ENCODE data around the gene PRR14.

The PRR14 gene

DNA sequence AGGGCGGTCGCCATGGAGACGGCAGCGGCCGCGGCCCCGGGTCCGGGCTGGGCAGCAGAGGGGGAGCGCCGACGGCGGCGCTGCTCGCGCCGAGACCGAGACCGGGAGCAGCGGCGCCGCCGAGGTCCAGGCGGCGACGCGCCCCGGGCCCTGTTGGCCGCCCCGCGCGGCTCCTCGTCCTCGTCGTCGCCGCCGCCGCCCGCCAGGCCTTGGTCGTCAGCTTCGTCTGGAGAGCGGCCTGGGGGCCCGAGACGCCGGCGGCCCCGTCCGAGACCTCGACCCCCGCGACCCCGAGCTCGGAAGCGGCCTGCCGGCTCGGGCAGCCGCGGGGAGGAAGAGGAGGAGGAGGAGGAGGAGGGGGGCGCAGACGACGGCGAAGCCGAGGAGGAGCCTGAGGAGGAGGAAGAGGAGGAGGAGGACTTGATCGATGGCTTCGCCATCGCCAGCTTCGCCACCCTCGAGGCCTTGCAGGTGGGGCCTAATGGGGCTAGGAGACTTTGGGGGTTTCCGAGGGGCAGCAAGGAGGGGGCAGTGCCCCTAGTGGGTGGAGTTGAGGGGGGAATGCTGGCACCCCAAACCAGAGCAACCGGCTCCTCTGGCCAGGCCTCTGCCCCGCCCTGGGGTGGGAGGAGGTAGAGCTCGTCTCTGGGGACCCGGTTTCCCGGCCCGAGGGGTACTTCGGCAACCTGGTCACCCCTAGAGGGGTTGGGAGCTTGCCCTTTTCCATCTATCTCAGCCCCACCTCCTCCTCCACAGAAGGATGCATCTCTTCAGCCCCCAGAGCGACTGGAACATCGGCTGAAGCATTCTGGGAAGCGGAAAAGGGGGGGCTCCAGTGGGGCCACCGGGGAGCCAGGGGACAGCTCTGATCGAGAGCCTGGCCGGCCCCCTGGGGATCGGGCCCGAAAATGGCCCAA is 9.0 kb downstream of the PRR14 start:
- DNase-seq (ENCODE audit: low spot score), result peak; percentile 35

DNA sequence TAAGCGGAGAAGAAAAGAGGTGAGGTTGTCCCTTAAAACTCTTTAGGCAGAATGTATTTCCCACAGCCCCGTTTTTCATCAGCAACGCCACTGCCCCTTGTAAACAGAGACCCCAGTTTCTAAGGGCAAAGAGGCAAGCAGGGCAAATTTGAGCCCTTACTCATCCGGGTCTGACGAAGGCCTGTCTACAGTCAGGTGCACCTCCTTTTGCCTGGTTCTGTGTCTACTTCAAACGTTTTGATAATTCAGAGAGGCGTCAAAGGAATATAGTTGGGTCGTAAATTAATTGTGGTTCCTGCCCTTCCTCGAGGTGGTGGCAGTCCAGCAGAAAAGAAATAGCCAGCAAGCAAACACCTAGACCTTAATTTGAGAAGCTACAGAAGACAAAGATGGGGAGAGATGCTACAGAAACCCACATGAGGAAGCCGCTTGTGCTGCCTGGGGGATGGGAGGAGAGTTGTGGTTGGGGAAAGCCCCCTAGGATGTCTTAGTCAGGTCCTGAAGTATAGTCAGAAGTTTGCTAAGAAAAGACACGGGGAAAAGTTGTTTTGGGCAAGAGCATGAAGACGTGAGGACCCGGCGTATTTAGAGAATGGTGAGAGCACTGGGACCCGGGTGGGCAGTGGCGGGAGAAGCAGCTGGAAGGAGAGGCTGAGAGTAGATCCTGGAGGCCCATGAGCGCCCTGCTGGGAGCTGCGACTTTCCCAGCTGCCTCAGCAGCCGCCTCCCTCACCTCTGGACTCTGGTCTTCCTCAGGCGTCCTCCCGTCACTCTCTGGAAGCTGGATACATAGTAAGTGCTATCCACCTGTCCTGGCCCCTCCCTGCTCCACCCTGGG is 9.9 kb downstream of the PRR14 start:
- DNase-seq (ENCODE audit: low spot score), result peak; percentile 73

GRCh38 chr16:30662449-30662848 is 11.7 kb downstream of the PRR14 start:
- DNase-seq (ENCODE audit: low spot score), result no peak

- no peak for DNase-seq (ENCODE audit: low spot score)
Observed at GRCh38 chr16:30663038-30663437, 12.3 kb downstream of the PRR14 start.

DNA sequence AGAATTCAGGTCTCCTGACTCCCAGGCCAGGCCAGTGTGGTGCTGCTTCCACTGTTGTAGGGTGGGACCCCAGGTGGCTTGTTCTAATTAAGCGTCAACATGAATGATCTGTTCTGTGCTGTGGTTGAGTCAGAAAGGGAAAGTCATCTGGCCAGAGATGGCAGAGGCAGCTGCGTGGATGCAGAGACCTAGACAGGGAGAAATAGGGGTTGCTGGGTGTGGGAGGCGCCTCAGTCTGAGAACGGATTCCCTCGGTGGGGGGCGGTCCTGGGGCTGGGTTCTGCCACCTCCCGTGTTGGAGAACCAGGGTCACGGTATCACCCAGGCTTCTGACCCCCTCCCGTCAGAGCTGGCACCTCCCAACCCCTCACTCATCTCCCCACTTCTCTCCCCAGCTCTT is 13.1 kb downstream of the PRR14 start:
- no peak for DNase-seq (ENCODE audit: low spot score)

- no peak for DNase-seq (ENCODE audit: low spot score)
Observed at GRCh38 chr16:30664616-30665109, 13.9 kb downstream of the PRR14 start.

DNA sequence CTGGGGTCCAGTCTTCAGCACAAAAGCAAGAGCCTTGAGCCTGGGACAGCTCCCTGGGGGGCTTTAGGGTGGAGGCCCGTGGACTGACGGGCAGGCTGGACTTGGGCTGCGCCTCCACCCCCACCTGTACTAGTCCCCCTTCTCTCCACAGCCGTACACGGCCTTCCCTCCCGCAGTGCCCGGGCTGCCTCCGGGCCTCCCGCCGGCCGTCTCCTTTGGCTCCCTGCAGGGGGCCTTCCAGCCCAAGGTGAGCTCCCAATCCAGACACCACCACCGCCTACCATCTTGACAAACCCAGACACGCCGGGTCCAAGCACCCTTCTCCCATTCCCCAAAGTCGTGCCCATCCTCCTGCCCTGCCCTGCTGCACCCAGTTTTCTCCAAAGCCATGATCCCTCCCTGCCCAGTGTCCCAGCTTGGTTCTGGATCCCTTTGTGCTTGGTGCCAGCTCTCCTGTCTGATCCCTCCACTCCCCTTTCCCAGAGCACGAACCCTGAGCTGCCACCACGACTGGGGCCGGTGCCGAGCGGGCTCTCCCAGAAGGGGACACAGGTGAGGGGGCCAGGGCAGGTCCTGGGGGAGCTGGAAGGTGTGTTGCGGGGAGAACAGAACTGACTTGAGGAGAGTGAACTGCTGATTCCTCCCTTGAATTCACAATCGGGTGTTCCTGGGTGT is 14.5 kb downstream of the PRR14 start:
- DNase-seq (ENCODE audit: low spot score), result no peak

DNA sequence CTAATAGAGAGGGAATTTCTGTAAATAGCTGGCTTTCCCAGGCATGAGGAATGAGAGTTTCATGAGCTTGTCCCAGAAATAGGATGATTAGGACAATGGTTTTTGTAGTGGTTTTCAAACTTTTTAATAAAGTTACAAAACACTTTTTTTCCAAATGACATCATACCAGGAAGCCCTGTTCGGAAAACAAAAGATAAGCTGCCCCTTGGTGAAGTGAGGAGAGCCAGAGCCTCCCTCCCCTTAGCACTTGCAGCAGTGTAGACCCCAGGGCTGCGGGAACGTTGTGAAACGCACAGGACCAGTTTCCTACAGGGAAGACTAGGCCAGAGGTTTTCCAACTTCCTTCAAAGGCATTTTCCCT is 15.1 kb downstream of the PRR14 start:
- no peak for DNase-seq (ENCODE audit: low spot score)

DNA sequence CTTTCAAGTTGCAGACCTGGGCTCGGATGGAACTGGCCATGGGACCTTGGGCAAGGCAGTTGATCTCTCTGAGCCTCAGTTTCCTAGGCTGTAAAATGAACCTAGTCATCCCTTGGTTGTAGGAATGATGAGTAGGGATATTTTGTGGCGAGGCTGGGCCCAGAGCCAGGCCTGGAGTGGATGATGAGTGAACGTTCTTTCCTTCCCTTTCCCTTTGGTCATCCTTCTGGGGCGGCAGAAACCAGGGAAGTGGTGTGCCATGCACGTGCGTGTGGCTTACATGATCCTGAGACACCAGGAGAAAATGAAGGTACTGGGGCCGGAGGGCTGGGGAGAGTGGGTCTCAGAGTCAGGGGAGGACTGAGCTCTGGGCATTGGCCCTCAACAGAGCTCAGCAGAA is 15.9 kb downstream of the PRR14 start:
- no peak for DNase-seq (ENCODE audit: low spot score)

GRCh38 chr16:30667361-30667905 is 16.7 kb downstream of the PRR14 start:
- DNase-seq (ENCODE audit: low spot score), result no peak

- DNase-seq (ENCODE audit: low spot score), result no peak
Observed at GRCh38 chr16:30668393-30668792, 17.6 kb downstream of the PRR14 start.

DNA sequence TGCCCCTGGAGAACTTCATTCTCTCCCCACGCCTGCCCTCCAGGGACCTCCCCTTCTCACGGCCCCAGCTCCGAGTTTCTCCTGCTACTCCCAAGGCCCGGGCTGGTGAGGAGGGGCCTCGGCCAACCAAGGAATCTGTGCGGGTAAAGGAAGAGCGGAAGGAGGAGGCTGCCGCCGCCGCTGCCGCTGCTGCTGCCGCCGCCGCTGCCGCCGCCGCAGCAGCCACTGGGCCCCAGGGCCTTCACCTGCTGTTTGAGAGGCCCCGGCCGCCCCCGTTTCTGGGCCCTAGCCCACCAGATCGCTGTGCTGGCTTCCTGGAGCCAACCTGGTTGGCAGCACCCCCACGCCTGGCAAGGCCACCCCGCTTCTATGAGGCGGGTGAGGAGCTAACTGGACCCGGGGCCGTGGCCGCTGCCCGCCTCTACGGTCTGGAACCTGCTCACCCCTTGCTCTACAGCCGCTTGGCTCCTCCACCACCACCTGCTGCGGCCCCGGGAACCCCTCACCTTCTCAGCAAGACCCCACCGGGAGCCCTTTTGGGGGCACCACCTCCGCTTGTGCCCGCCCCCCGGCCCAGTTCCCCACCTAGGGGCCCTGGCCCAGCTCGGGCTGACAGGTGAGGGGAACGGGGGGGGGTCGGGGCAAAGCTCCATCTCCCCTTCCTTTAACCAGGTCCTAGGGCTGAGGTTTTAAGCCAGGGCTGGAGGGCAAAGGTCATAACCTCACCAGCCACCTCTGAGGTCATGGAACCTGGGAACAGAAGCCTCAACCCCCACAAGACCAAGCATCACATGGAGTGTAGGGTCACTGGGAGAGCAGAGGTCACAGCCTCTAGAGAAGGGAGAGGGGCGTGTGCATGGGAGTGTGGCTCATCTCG is 18.5 kb downstream of the PRR14 start:
- DNase-seq (ENCODE audit: low spot score), result no peak

DNA sequence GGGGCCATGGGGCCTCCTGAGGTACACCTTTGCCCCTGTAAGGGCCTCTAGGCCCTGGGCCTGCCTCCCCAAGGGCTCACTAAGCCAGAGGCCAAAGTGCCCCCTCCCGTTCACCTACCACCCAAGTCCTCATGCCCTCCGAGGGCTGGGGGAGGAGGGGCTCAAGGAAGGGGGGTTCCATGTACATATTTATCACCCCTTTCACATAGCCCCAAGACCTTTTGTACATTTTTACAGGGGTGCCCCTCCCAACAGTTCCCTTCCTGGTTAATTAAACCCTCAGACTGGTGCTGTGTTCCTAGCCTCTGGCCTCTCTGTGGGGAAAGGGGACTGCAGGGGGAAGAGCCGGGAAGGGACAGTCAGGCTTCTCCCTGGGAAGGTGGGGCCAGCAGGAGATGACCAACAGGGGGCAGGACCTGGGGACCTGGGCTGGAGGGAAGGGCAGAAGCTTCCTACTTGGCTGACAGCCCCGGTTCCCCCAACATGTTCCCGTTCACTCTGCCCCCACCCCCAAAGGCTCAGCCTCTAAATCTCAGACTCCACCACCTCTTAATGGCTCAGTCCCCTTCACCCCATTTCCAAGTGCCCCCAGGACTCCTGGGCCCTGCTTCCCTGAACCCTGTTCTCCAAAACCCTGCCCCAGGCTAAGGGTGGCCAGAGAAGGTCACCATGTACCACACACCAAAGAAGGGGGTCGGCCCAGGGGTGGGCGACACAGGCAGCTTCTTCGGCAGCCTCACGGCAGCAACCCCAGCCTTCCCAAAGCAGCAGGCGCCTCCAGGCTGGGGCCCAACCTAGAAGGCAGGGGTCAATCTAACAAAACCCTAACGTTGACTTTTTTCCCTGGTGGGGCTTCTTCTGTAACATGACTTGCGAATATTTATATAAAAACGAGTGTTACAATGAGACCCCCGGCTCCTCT is 19.4 kb downstream of the PRR14 start:
- no peak for DNase-seq (ENCODE audit: low spot score)

- no peak for DNase-seq (ENCODE audit: low spot score)
Observed at GRCh38 chr16:30675143-30675542, 24.4 kb downstream of the PRR14 start.

DNA sequence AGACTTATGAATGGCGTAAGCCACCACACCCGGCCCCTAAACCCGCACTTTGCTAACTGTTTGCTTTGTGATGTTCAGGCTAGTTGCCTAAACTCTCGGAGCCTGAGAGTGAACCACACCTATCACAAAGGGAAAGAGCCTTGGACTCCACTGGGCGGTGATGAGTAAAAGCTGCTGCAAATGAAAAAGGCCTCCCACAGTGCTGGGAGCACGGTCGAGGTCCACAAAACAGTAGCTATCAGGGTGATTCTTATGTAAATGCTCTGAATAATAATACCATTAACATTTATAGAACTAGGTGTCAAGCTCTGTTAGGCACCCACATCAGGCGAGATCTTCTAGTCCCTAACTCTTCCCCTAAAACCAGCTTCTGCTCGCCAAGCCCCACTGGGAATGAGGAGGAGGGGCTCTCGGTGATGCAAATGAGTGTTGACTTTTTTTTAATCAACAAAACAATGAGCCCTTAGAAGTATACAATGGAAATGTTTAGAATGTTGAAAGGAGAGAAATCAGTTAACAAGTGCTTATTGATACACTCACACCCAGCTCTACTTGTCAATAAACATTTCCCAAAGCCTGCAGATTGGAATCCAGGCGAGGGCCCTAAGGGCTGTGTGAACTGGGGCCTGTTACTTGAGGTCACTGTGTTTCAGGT is 27.3 kb downstream of the PRR14 start:
- no peak for DNase-seq (ENCODE audit: low spot score)

GRCh38 chr16:30678586-30678970 is 27.8 kb downstream of the PRR14 start:
- no peak for DNase-seq (ENCODE audit: low spot score)

DNA sequence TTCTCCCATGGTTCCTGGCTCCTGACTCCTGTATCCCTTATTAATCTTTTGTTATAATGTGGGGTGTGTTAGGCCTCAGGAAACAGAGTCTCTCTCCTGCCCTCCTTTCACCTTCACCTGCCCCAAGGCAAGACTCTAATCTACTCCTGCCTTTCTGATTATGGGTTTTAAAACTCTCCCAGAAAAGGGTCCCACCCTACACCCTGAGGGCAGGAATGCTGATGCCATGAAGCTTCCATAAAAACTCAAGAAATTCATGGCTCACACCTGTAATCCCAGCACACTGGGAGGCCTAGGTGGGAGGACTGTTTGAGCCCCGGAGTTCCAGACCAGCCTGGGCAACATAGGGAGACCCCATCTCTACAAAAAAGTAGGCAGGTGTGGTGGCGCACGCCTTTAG is 29.6 kb downstream of the PRR14 start:
- DNase-seq (ENCODE audit: low spot score), result no peak

DNA sequence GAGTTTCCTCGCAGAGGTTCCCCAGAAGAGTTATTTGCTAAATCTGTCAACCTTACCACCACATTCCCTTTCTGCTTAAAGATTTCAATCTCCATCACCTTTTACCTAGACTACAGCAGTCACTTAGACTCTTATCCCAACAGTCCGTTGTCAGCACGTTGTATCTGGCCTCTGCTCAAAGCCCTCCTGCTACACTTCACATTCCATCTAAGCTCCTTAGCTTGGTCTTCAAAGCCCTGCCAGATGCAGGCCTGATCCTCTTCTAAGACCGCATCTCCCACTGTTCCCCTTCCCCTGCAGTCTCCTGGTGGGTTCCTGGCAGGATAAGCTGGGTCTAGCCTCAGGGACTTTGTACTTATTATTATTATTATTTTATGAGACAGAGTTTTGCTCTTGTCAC is 37.9 kb downstream of the PRR14 start:
- DNase-seq (ENCODE audit: low spot score), result no peak

- DNase-seq (ENCODE audit: low spot score), result no peak
Observed at GRCh38 chr16:30691907-30692306, 41.1 kb downstream of the PRR14 start.

All from kidney tubule cell (primary cell).